Neural cell (in vitro differentiated cells): ENCODE measurements around the gene MSI2. TPM values are rescaled to one million over a fixed set of nuclear protein-coding genes. Genes with fewer than 3 reads are reported as not detected.

Source experiments
- H2AFZ ChIP-seq: fragments of 200-600, 300-800 bp; sonication (generic), shearing (Covaris generic); 2 replicates; pipeline ENCODE4 v1.6.0; 2014; ENCODE audit warnings: low read depth, mild to moderate bottlenecking, antibody characterized with exemption, low read length, moderate library complexity
- H3F3A ChIP-seq: fragments of 200-600 bp; shearing (Covaris generic); 2 replicates; pipeline ENCODE4 v1.6.1; 2016; ENCODE audit warnings: mild to moderate bottlenecking, moderate library complexity, mixed read lengths, antibody characterized with exemption, low read length; ENCODE audit not compliant: insufficient read depth, poor library complexity, severe bottlenecking
- H3K27ac ChIP-seq: fragments of 200-600, 300-800 bp; sonication (generic), shearing (Covaris generic); 2 replicates; pipeline ENCODE4 v1.5.1; 2014; ENCODE audit warnings: mild to moderate bottlenecking, low read length, moderate library complexity
- H3K27me3 ChIP-seq: fragments of 300-800, 200-600 bp; sonication (generic), shearing (Covaris generic); 2 replicates; pipeline ENCODE4 v1.6.0; 2014; ENCODE audit warnings: mild to moderate bottlenecking, low read depth, low read length, moderate library complexity; ENCODE audit not compliant: insufficient read depth
- H3K36me3 ChIP-seq: fragments of 300-800, 200-600 bp; sonication (generic), shearing (Covaris generic); 2 replicates; pipeline ENCODE4 v1.5.1; 2014; ENCODE audit warnings: mild to moderate bottlenecking, antibody characterized with exemption, low read length, moderate library complexity; ENCODE audit not compliant: insufficient read depth
- H3K4me2 ChIP-seq: fragments of 300-800, 200-600 bp; sonication (generic), shearing (Covaris generic); 2 replicates; pipeline ENCODE4 v1.6.0; 2014; ENCODE audit warnings: mild to moderate bottlenecking, low read length
- H3K4me3 ChIP-seq: fragments of 300-800, 200-600 bp; sonication (generic), shearing (Covaris generic); 2 replicates; pipeline ENCODE4 v1.5.1; 2014; ENCODE audit warnings: mild to moderate bottlenecking, low read length, moderate library complexity
- H3K79me2 ChIP-seq: fragments of 200-600 bp; shearing (Covaris generic); replicated peaks from 2 replicates; pipeline ENCODE4 v1.6.0; 2014; ENCODE audit warnings: mild to moderate bottlenecking, low read length, moderate library complexity; ENCODE audit not compliant: insufficient read depth
- H3K9ac ChIP-seq: fragments of 300-800, 200-600 bp; sonication (generic), shearing (Covaris generic); 2 replicates; pipeline ENCODE4 v1.6.1; 2016; ENCODE audit warnings: mild to moderate bottlenecking, low read length, mixed read lengths
- H3K9me2 ChIP-seq: fragments of 200-600 bp; shearing (Covaris generic); 2 replicates; pipeline ENCODE4 v1.6.1; 2016; ENCODE audit warnings: mild to moderate bottlenecking, low read length, mixed read lengths; ENCODE audit not compliant: insufficient read depth
- H3K9me3 ChIP-seq: fragments of 200-600, 300-800 bp; sonication (generic), shearing (Covaris generic); 2 replicates; pipeline ENCODE4 v1.6.1; 2016; ENCODE audit warnings: mild to moderate bottlenecking, mixed run types, low read length, moderate library complexity, mixed read lengths
- H4K20me1 ChIP-seq: fragments of 200-600 bp; shearing (Covaris generic); 2 replicates; pipeline ENCODE4 v1.6.1; 2016; ENCODE audit warnings: mild to moderate bottlenecking, mixed run types; ENCODE audit not compliant: insufficient read depth
- EP300 ChIP-seq: fragments of 450-650 bp; conservative IDR thresholded peaks from 2 replicates; pipeline ENCODE4 v1.6.1; 2014; ENCODE audit warnings: antibody characterized with exemption, mild to moderate bottlenecking, moderate library complexity; ENCODE audit not compliant: poor library complexity, severe bottlenecking
- EZH2 ChIP-seq: fragments of 200-600, 300-800 bp; shearing (Covaris generic), sonication (generic); IDR thresholded peaks from 2 replicates; pipeline ENCODE4 v1.6.1; 2014; ENCODE audit warnings: antibody characterized with exemption, low read length, borderline replicate concordance, mild to moderate bottlenecking; ENCODE audit not compliant: insufficient read depth, poor library complexity, severe bottlenecking
- MXI1 ChIP-seq: fragments of 450-650 bp; conservative IDR thresholded peaks from 2 replicates; pipeline ENCODE4 v1.6.1; 2014; ENCODE audit warnings: antibody characterized with exemption, mild to moderate bottlenecking; ENCODE audit not compliant: poor library complexity, severe bottlenecking
- POLR2AphosphoS5 ChIP-seq: IDR thresholded peaks from 2 replicates; pipeline ENCODE4 v1.6.1; 2012
- RAD21 ChIP-seq: fragments of 450-650 bp; conservative IDR thresholded peaks from 2 replicates; pipeline ENCODE4 v1.6.1; 2014; ENCODE audit warnings: antibody characterized with exemption, mild to moderate bottlenecking, moderate library complexity
- SMC3 ChIP-seq: fragments of 450-650 bp; conservative IDR thresholded peaks from 2 replicates; pipeline ENCODE4 v1.6.1; 2014; ENCODE audit warnings: antibody characterized with exemption, mild to moderate bottlenecking, moderate library complexity; ENCODE audit not compliant: poor library complexity
- TAF1 ChIP-seq: IDR thresholded peaks from 2 replicates; pipeline ENCODE4 v1.6.1; 2012; ENCODE audit warnings: low read depth
- polyA plus RNA-seq: library from polyadenylated mRNA; depleted of rRNA; stranded (reverse); fragments of >200 nt; gene quantifications from 2 replicates; pipeline ENCODE4 v1.2.3, GENCODE V29; 2014
- TF ChIP-seq, protein P1 (sequence below): IDR thresholded peaks from 2 replicates; pipeline ENCODE4 v1.6.1; 2012; ENCODE audit warnings: borderline replicate concordance
- TF ChIP-seq, protein P2 (sequence below): fragments of 450-650 bp; IDR thresholded peaks from 2 replicates; pipeline ENCODE4 v1.5.1; 2014; ENCODE audit warnings: antibody characterized with exemption, mild to moderate bottlenecking, moderate library complexity; ENCODE audit not compliant: poor library complexity, severe bottlenecking

The MSI2 gene
- polyA plus RNA-seq, 1 donor from 2014 or later: 61.4 TPM

DNA sequence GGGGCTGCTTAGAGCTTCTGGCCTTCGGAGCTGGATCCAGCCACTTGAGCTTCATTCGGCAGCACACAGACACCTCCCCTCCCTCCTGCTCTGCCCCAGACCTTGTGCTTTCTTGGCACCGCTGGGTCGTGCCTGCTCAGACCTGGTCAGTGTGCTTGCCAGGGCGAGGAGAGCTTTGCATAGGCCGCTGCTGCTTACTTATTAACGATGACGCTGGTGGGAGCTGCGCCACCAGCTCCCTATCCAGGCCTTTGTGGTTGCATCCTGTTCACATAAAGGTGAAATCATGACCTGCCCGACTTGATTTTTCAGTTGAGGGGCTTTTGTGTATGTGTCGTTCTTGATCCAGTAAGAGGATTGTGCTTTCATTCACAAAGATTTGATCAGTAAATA is 101.1 kb downstream of the MSI2 start:
- Histone ChIP-seq H3K36me3 (no peaks in the 10 kb centered on the region), H3K9me2 (no peaks in the 10 kb centered on the region), H3K9me3 (no peaks in the 10 kb centered on the region), H3F3A (peaks cover 5% of the 10 kb centered on the region), H3K4me2 (no peak overlapping the region), H3K27me3 (no peaks in the 10 kb centered on the region), H3K4me3 (peak overlapping the region; percentile 31), H3K79me2 (peaks cover 75% of the 10 kb centered on the region), H3K9ac (peak overlapping the region; percentile 34), H2AFZ (no peak overlapping the region), H3K27ac (peak overlapping the region; percentile 20), H4K20me1 (no peaks in the 10 kb centered on the region)
- TF ChIP-seq EP300 (no peak), MXI1 (peak; percentile 2)

DNA sequence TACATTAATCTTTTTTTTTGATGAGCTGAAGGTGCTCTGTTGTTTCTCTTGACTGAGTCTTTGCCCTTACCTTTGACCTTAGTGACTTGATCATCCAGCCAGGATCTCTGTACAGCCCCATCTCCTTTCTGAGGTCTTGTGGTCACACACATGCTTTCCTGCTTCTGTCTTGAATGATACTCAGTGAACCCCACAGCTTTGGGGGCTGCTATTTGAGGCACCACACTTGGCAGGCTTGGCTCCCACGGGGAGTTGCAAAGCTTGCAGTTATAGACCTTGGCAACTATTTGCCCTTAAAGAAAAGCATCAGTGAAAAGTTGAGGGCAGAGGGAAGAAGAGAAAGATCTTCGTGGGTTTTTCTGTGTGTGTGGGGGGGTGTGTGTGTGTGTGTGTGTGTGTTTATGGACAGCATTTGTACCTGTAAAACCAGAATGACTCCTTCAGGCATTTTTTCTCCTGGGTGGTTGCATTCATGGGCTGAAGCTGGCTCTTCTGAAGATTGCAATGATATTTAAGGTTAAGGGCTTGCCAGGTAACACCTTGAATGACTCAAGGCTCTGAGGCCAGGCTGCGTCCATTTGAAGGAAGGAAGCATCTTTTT is 101.6 kb downstream of the MSI2 start:
- Histone ChIP-seq H3K9me2 (no peaks in the 10 kb centered on the region), H3K79me2 (peaks cover 76% of the 10 kb centered on the region), H3K9me3 (no peaks in the 10 kb centered on the region), H3K4me3 (no peak overlapping the region), H3K4me2 (no peak overlapping the region), H2AFZ (no peak overlapping the region), H3K27me3 (no peaks in the 10 kb centered on the region), H3F3A (peaks cover 5% of the 10 kb centered on the region), H3K36me3 (no peaks in the 10 kb centered on the region), H3K9ac (no peak overlapping the region), H3K27ac (peak overlapping the region; percentile 20), H4K20me1 (no peaks in the 10 kb centered on the region)
- TF ChIP-seq TAF1 (no peak), EP300 (no peak)

DNA sequence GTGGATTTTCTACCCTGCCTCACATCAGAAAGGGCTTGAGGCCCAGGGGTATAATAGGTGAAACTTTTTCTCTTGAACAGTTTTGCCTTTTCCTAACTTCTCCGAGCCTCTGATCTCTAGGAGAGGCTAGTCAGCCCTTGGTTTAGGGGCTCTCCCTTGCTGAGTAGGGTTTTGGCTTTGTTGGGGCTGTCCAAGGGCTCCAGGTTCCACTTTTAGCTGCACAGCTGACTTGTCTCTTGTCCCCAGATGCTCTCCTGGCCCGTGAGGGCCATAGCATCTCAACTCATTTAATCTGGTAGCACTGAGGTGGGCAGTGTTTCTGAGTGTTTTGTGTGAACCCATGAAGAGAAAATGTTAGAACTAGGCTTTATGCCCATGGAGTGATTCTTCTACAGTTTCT is 103.9 kb downstream of the MSI2 start:
- H3K27ac ChIP-seq: no peak overlapping the region
- H3K4me3 ChIP-seq: no peak overlapping the region
- no peaks in the 10 kb centered on the region for H3K9me2 ChIP-seq
- H3F3A ChIP-seq: peaks cover 5% of the 10 kb centered on the region
- peaks cover 63% of the 10 kb centered on the region for H3K79me2 ChIP-seq
- no peak overlapping the region for H3K9ac ChIP-seq
- H2AFZ ChIP-seq: no peak overlapping the region
- H4K20me1 ChIP-seq: no peaks in the 10 kb centered on the region
- no peaks in the 10 kb centered on the region for H3K9me3 ChIP-seq
- H3K27me3 ChIP-seq: no peaks in the 10 kb centered on the region
- H3K4me2 ChIP-seq: no peak overlapping the region
- H3K36me3 ChIP-seq: no peaks in the 10 kb centered on the region
- TF ChIP-seq SMC3 (no peak), EZH2 (no peak), TAF1 (no peak), EP300 (no peak), MXI1 (no peak), RAD21 (no peak), POLR2AphosphoS5 (no peak)
- TF ChIP-seq, protein P1, sequence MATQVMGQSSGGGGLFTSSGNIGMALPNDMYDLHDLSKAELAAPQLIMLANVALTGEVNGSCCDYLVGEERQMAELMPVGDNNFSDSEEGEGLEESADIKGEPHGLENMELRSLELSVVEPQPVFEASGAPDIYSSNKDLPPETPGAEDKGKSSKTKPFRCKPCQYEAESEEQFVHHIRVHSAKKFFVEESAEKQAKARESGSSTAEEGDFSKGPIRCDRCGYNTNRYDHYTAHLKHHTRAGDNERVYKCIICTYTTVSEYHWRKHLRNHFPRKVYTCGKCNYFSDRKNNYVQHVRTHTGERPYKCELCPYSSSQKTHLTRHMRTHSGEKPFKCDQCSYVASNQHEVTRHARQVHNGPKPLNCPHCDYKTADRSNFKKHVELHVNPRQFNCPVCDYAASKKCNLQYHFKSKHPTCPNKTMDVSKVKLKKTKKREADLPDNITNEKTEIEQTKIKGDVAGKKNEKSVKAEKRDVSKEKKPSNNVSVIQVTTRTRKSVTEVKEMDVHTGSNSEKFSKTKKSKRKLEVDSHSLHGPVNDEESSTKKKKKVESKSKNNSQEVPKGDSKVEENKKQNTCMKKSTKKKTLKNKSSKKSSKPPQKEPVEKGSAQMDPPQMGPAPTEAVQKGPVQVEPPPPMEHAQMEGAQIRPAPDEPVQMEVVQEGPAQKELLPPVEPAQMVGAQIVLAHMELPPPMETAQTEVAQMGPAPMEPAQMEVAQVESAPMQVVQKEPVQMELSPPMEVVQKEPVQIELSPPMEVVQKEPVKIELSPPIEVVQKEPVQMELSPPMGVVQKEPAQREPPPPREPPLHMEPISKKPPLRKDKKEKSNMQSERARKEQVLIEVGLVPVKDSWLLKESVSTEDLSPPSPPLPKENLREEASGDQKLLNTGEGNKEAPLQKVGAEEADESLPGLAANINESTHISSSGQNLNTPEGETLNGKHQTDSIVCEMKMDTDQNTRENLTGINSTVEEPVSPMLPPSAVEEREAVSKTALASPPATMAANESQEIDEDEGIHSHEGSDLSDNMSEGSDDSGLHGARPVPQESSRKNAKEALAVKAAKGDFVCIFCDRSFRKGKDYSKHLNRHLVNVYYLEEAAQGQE: no peak
- TF ChIP-seq, protein P2, sequence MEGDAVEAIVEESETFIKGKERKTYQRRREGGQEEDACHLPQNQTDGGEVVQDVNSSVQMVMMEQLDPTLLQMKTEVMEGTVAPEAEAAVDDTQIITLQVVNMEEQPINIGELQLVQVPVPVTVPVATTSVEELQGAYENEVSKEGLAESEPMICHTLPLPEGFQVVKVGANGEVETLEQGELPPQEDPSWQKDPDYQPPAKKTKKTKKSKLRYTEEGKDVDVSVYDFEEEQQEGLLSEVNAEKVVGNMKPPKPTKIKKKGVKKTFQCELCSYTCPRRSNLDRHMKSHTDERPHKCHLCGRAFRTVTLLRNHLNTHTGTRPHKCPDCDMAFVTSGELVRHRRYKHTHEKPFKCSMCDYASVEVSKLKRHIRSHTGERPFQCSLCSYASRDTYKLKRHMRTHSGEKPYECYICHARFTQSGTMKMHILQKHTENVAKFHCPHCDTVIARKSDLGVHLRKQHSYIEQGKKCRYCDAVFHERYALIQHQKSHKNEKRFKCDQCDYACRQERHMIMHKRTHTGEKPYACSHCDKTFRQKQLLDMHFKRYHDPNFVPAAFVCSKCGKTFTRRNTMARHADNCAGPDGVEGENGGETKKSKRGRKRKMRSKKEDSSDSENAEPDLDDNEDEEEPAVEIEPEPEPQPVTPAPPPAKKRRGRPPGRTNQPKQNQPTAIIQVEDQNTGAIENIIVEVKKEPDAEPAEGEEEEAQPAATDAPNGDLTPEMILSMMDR: no peak
